Adrenal gland (tissue), 12 donors: Measurements from ENCODE around the gene SIRPA. TPM values are rescaled to one million over a fixed set of nuclear protein-coding genes. Genes with fewer than 3 reads are reported as not detected.

Experiments
- DNase-seq, 7 donors: peaks; one replicate each; pipeline ENCODE4 v3.0.0-alpha.2; 2019 to 2020
- H3K27ac ChIP-seq, 5 donors: fragments of 200-600 bp; sonication (generic) in 4 of 5; 1 replicate in 3 of 5; 2 replicates in 2 of 5; pipeline versions ENCODE4 v1.5.1 to v1.8.0; 2016 to 2020; ENCODE audit warnings: mild to moderate bottlenecking in 1 of 5
- H3K27me3 ChIP-seq: fragments of 200-600 bp; 2 replicates; pipeline ENCODE4 v1.8.0; 2021
- H3K36me3 ChIP-seq, 2 donors: fragments of 200-600 bp; replicated peaks in 1 of 2; 1 replicate in 1 of 2; 2 replicates in 1 of 2; pipeline versions ENCODE4 v1.5.1 to v1.8.0; 2018 to 2022
- H3K4me1 ChIP-seq, 2 donors: fragments of 200-600 bp; replicated peaks in 1 of 2; 1 replicate in 1 of 2; 2 replicates in 1 of 2; pipeline versions ENCODE4 v1.5.1 to v1.8.0; 2018 to 2021
- H3K4me3 ChIP-seq, 4 donors: fragments of 200-600 bp; sonication (generic) in 3 of 4; one replicate each; pipeline ENCODE4 v1.5.1; 2016 to 2018
- H3K9me3 ChIP-seq, 3 donors: fragments of 200-600 bp; sonication (generic) in 1 of 3; replicated peaks in 1 of 3; 1 replicate in 2 of 3; 2 replicates in 1 of 3; pipeline versions ENCODE4 v1.5.1 to v1.8.0; 2016 to 2021
- POLR2A ChIP-seq, 2 donors: fragments of 450-650 bp; IDR thresholded peaks; one replicate each; pipeline ENCODE4 v1.6.1; 2017; ENCODE audit warnings: antibody characterized with exemption in 2 of 2, mild to moderate bottlenecking in 2 of 2, moderate library complexity in 1 of 2
- WGBS, 4 donors: extraction: QIAGEN DNeasy Blood & Tissue Kit in 2 of 4; methylation state at CpG; one replicate each; pipeline versions ENCODE4 v1.1.5 to v1.1.7; 2013 to 2017; 5-methylcytosine and 5-hydroxymethylcytosine counted together
- intact Hi-C, 2 donors: fragments of 100-400 bp; cut with DNase I; formaldehyde crosslinking; loops; one replicate each; pipeline versions ENCODE4 v1.14.1 to v1.15.0; 2022 to 2023
- polyA plus RNA-seq, 3 donors: library from polyadenylated mRNA; stranded (reverse); fragments of 200-250 nt in 2 of 3; fragments of 350-450 nt in 1 of 3; fragmentation: Illumina TruSeq in 1 of 3; extraction: RNeasy Lipid Tissue Mini Kit (QIAGEN cat#74804) in 1 of 3; gene quantifications; one replicate each; pipeline ENCODE4 v1.2.3, GENCODE V29; 2013 to 2014
- total RNA-seq, 9 donors: library from RNA; depleted of rRNA in 4 of 9; stranded (reverse); fragments of >200 nt in 4 of 9; fragments of 120-200 nt in 1 of 9; fragmentation: NEBNext Ultra II Directional in 1 of 9; extraction: Animal tissue kit (Norgen Biotek cat#: 25700) in 1 of 9; gene quantifications; one replicate each; pipeline versions ENCODE4 v1.1.0 to v1.2.4, GENCODE V29; 2013 to 2023
- TF ChIP-seq, protein P1 (sequence below), 6 experiments: fragments of 450-650 bp in 4 of 6; fragments of 200-600 bp in 2 of 6; sonication (generic) in 1 of 6; IDR thresholded peaks; 1 replicate in 5 of 6; 2 replicates in 1 of 6; pipeline versions ENCODE4 v1.5.1 to v1.8.0; 2016 to 2021; ENCODE audit warnings: antibody characterized with exemption in 6 of 6, mild to moderate bottlenecking in 2 of 6, moderate library complexity in 1 of 6
- donor health status: healthy with polysubstance abuse.
- donor health status: Bipolar disorder and iron deficiency.
- donor health status: DM: yes; HTN: yes; CAD: no.
- donor health status: DM: no; HTN: no; CAD: no.
- donor health status: DM: no; HTN: no; CAD: no.
- donor health status: DM: yes; HTN: yes; CAD: no.

SIRPA gene
- total and polyA plus RNA-seq, 12 donors, result 22.2 to 102 (median 71.1) TPM

DNA sequence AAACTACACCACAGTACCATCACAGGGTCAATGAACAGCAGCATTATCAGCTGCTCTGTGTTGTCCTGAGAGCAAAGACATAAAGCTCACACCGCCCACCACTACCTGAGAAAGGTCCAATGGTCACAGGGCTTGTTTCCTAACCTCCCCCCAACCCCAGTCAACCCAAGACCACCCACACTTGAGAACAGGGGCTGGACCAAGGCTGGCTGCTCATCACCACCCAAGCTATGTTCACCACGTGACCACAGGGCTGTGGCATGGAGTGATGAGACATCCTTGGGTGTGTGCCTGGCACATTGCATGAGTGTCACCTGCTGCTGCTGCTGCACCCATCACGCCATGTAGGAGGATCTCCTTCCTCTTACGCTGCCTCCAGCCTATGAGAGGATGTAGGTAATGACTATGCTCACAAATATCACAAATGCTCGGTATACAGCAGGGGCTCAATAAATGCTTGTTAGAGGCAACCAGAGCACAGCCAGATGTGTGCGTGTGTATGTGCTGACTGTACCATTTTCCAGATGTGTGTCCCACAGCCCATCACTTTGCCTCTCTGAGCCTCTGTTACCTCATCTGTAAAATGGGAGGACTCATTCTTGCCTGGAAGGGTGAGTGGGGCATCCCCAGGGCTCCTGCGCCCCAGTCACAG is 23.3 kb upstream of the SIRPA start:
- 88 to 92% (median 90%) methylated on average over 5 to 7 of the region's 7 CpGs for WGBS, 4 donors
- DNase-seq, result no peak
- no peaks in the 10 kb centered on the region for H3K9me3 ChIP-seq
- no peaks in the 10 kb centered on the region for H3K36me3 ChIP-seq
- H3K4me3 ChIP-seq, result no peak overlapping the region
- intact Hi-C loops, result no loop called here
- H3K27me3 ChIP-seq, result no peaks in the 10 kb centered on the region
- H3K27ac ChIP-seq, result no peak overlapping the region
- peaks cover 0 to 10% of the 10 kb centered on the region in 2 donors for H3K4me1 ChIP-seq
- no peak for TF ChIP-seq POLR2A (IDR thresholded peaks at IDR 0.05)
- TF ChIP-seq, protein P1, sequence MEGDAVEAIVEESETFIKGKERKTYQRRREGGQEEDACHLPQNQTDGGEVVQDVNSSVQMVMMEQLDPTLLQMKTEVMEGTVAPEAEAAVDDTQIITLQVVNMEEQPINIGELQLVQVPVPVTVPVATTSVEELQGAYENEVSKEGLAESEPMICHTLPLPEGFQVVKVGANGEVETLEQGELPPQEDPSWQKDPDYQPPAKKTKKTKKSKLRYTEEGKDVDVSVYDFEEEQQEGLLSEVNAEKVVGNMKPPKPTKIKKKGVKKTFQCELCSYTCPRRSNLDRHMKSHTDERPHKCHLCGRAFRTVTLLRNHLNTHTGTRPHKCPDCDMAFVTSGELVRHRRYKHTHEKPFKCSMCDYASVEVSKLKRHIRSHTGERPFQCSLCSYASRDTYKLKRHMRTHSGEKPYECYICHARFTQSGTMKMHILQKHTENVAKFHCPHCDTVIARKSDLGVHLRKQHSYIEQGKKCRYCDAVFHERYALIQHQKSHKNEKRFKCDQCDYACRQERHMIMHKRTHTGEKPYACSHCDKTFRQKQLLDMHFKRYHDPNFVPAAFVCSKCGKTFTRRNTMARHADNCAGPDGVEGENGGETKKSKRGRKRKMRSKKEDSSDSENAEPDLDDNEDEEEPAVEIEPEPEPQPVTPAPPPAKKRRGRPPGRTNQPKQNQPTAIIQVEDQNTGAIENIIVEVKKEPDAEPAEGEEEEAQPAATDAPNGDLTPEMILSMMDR (IDR thresholded peaks at IDR 0.05), result no peak

DNA sequence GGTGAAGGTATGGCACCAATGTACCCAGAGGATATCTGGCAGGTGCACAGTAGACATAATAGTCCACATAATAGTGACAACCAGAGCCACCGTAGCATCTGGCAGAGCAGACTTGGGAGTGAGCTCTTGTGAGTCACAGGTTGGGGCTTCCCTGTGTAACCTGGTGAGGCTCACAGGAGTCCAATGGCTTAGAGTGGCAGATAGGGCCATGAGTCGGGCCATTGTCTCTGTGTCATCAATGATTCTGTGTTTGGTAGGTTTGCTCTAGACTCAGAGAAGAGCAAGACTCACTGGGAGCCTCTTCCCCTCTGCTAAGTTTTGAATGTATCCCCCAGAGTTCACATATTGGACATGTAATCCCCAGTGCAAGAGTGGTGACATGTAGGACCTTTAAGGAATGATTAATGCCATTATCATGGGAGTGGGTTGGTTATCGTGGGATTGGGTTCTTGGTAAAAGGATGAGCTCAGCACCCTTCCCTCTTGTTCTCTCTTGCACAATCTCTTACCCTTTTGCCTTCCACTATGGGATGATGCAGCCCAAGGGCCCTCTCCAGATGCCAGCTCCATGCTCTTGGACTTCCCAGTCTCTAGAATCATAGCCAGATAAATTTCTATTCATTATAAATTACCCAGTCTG is 22.6 kb upstream of the SIRPA start:
- intact Hi-C loops, result no loop called here
- TF ChIP-seq, protein P1 (IDR thresholded peaks at IDR 0.05), result no peak
- no peak for TF ChIP-seq POLR2A (IDR thresholded peaks at IDR 0.05)
- Histone ChIP-seq H3K36me3 (no peaks in the 10 kb centered on the region), H3K4me3 (no peak overlapping the region), H3K27ac (no peak overlapping the region), H3K27me3 (no peaks in the 10 kb centered on the region), H3K9me3 (no peaks in the 10 kb centered on the region), H3K4me1 (peaks cover 0 to 10% of the 10 kb centered on the region in 2 donors)
- WGBS, 4 donors, result 74 to 79% (median 77%) methylated on average over 2 to 3 of the region's 3 CpGs
- no peak for DNase-seq

DNA sequence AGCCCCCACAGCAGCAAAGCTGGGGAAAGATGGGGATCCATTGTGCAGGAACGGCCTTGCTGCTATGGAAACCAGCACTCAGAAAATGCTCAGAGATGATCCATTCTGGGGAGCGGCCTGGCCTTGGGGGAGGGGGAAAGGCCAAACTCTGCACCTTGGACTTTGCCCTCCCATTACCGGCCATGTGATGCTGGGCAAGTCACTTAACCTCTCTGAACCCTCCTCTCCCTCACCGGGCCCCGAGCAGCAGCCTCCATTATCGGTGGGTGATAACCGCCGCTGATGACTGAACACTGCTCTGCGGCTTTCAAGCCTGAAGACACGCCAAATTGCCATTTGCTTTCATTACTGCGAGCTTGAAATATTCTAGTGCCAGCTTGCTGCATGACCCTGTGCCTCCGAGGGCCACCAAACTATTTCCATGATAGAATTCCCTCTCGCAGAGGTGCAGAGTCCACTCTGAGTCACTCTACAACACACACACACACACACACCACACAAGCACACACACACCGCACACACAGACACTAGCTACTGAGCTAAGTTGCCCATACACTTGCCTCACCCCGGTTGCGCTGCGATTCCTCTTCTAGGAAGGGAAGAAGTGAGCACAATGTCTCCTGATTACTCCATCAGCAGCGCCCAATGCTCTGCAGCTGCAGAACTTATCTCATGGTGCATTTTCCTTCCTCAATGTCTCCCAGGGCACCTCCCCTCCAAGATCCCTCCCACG is 20.6 kb upstream of the SIRPA start:
- H3K27ac ChIP-seq, result no peak overlapping the region
- H3K27me3 ChIP-seq, result no peaks in the 10 kb centered on the region
- H3K9me3 ChIP-seq, result no peaks in the 10 kb centered on the region
- WGBS, 4 donors, result 64 to 82% (median 74%) methylated on average over 14 to 19 of the region's 19 CpGs
- peak in 1 of 7 donors; percentile 56 for DNase-seq
- TF ChIP-seq, protein P1 (IDR thresholded peaks at IDR 0.05), result no peak
- TF ChIP-seq POLR2A (IDR thresholded peaks at IDR 0.05), result no peak
- intact Hi-C loops, result no loop called here
- H3K4me1 ChIP-seq, result no peaks in the 10 kb centered on the region
- no peaks in the 10 kb centered on the region for H3K36me3 ChIP-seq
- no peak overlapping the region for H3K4me3 ChIP-seq

GRCh38 chr20:1875183-1875554 is 20.0 kb upstream of the SIRPA start:
- no peaks in the 10 kb centered on the region for H3K36me3 ChIP-seq
- H3K4me3 ChIP-seq, result no peak overlapping the region
- intact Hi-C loops, result no loop called here
- no peaks in the 10 kb centered on the region for H3K4me1 ChIP-seq
- no peak for DNase-seq
- H3K27ac ChIP-seq, result no peak overlapping the region
- H3K27me3 ChIP-seq, result no peaks in the 10 kb centered on the region
- no peaks in the 10 kb centered on the region for H3K9me3 ChIP-seq
- 74 to 81% (median 79%) methylated on average over 4 of the region's 4 CpGs for WGBS, 4 donors
- no peak for TF ChIP-seq POLR2A (IDR thresholded peaks at IDR 0.05)
